ENCODE measurements around the gene TRIM73.
"Not testable (repeated sequence)": the region's sequence is repeated elsewhere in the genome, so short reads cannot be mapped to it uniquely, and the experiment has no call there.

Gene TRIM73

GRCh38 chr7:75395329-75395728 is at the start of gene TRIM73:
TSS of gene TRIM73 (plus strand) at chr7:75395629. CDS start at chr7:75398934, 3,305 bp downstream.
- DNase-seq, result not testable (repeated sequence)

GRCh38 chr7:75358671-75359541 is 36.5 kb upstream of the TRIM73 start:
- peak; percentile 0 for DNase-seq

- not testable (repeated sequence) for DNase-seq
Measured at GRCh38 chr7:75359542-75359848, 35.9 kb upstream of the TRIM73 start.

- DNase-seq, result not testable (repeated sequence)
Measured at GRCh38 chr7:75364079-75364478, 31.4 kb upstream of the TRIM73 start.

- not testable (repeated sequence) for DNase-seq
Measured at GRCh38 chr7:75366643-75367042, 28.8 kb upstream of the TRIM73 start.

GRCh38 chr7:75367313-75367712 is 28.1 kb upstream of the TRIM73 start:
- DNase-seq, result not testable (repeated sequence)

- not testable (repeated sequence) for DNase-seq
Measured at GRCh38 chr7:75374144-75374518, 21.3 kb upstream of the TRIM73 start.

GRCh38 chr7:75374519-75375317 is 20.7 kb upstream of the TRIM73 start:
- DNase-seq, result not testable (repeated sequence)

GRCh38 chr7:75393194-75393593 is 2.2 kb upstream of the TRIM73 start:
- DNase-seq, result not testable (repeated sequence)

- not testable (repeated sequence) for DNase-seq
Measured at GRCh38 chr7:75397865-75398264, 2.4 kb downstream of the TRIM73 start.

- DNase-seq, result not testable (repeated sequence)
Measured at GRCh38 chr7:75398771-75399700, 3.6 kb downstream of the TRIM73 start.

GRCh38 chr7:75400575-75400974 is 5.1 kb downstream of the TRIM73 start:
- not testable (repeated sequence) for DNase-seq

- not testable (repeated sequence) for DNase-seq
Measured at GRCh38 chr7:75403455-75404443, 8.3 kb downstream of the TRIM73 start.

- DNase-seq, result not testable (repeated sequence)
Measured at GRCh38 chr7:75404663-75405062, 9.2 kb downstream of the TRIM73 start.

GRCh38 chr7:75409880-75410822 is 14.7 kb downstream of the TRIM73 start:
- DNase-seq, result not testable (repeated sequence)

- DNase-seq, result not testable (repeated sequence)
Measured at GRCh38 chr7:75410823-75411173, 15.4 kb downstream of the TRIM73 start.

- DNase-seq, result not testable (repeated sequence)
Measured at GRCh38 chr7:75414204-75414603, 18.8 kb downstream of the TRIM73 start.

- not testable (repeated sequence) for DNase-seq
Measured at GRCh38 chr7:75414708-75415427, 19.4 kb downstream of the TRIM73 start.

GRCh38 chr7:75415428-75415817 is 20.0 kb downstream of the TRIM73 start:
- not testable (repeated sequence) for DNase-seq

Data from CD4-positive, alpha-beta T cell treated with Interleukin-17A for 4 hours (primary cell).